ENCODE data around the gene FBXO41.

Gene FBXO41

DNA sequence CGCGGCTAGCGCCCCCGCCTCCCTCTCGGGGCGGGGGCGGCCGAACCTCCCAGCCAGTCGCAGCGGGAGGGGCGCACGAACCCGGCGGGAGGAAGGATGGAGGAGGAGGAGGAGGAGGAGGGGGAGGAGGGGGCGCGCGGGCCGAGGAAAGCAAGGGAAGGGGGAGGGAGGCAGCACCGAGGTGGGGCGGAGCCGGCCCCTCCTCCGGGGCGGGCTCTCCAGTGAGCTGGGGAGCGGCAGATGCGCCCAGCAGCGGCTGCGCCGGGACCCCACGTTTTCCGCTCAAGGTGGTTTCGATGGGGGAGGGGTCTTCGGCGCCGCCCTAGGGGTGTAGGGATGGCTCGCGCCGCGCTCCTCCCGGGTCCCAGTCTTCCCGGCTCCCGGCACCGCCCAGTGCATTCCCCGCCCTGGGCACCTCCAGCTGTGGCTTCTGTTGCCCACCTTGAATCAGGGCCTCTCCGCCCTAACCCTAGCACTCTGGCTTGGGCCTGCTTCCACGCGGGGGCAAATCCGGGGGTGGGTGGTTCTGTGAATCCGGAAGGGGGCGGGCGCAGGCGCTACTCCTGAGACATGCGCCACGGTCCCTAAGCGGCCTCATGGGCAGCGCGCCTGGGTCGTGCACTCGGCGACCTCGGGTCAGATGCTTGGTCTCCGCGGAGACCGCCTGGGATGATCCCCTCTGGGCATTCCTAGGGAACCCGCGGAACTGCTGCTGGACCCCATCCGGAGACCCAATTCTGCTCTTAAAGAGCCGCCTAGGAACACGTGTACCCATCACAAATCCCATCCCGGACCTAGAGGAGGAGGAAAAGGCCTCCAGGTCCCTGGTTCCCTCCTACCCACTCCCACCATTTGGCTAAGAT is at the start of gene FBXO41:
Gene FBXO41, minus strand, starts transcription at position 183 of the 863 bp plus-strand sequence. CDS start 14,848 bp downstream, outside the sequence.
- Mint-ChIP-seq H3K4me1 (ENCODE audit: low read depth) (peaks cover 35% of the 10 kb centered on the region), H3K9me3 (no peaks in the 10 kb centered on the region), H3K27ac (peak within 1 kb of the TSS; percentile 91), H3K27me3 (peaks cover 6% of the 10 kb centered on the region), H3K36me3 (ENCODE audit: low read depth) (peaks cover 9% of the 10 kb centered on the region), H3K4me3 (peak within 1 kb of the TSS; percentile 91)

- H3K36me3 Mint-ChIP-seq (ENCODE audit: low read depth) = no peaks in the 10 kb centered on the region
- peaks cover 7% of the 10 kb centered on the region for H3K9me3 Mint-ChIP-seq
- peaks cover 7% of the 10 kb centered on the region for H3K27me3 Mint-ChIP-seq
- H3K27ac Mint-ChIP-seq = no peak overlapping the region
- peaks cover 4% of the 10 kb centered on the region for H3K4me1 Mint-ChIP-seq (ENCODE audit: low read depth)
- H3K4me3 Mint-ChIP-seq = no peak overlapping the region
Measured at GRCh38 chr2:73334045-73334444, 49.8 kb upstream of the FBXO41 start.

GRCh38 chr2:73333564-73333963 is 49.3 kb upstream of the FBXO41 start:
- H3K4me3 Mint-ChIP-seq = no peak overlapping the region
- peaks cover 9% of the 10 kb centered on the region for H3K27me3 Mint-ChIP-seq
- H3K9me3 Mint-ChIP-seq = peaks cover 7% of the 10 kb centered on the region
- no peaks in the 10 kb centered on the region for H3K36me3 Mint-ChIP-seq (ENCODE audit: low read depth)
- peaks cover 4% of the 10 kb centered on the region for H3K4me1 Mint-ChIP-seq (ENCODE audit: low read depth)
- no peak overlapping the region for H3K27ac Mint-ChIP-seq

- H3K27ac Mint-ChIP-seq = no peak overlapping the region
- H3K4me3 Mint-ChIP-seq = no peak overlapping the region
- no peaks in the 10 kb centered on the region for H3K4me1 Mint-ChIP-seq (ENCODE audit: low read depth)
- H3K27me3 Mint-ChIP-seq = peaks cover 50% of the 10 kb centered on the region
- no peaks in the 10 kb centered on the region for H3K9me3 Mint-ChIP-seq
- H3K36me3 Mint-ChIP-seq (ENCODE audit: low read depth) = no peaks in the 10 kb centered on the region
Measured at GRCh38 chr2:73324126-73324725, 39.9 kb upstream of the FBXO41 start.

DNA sequence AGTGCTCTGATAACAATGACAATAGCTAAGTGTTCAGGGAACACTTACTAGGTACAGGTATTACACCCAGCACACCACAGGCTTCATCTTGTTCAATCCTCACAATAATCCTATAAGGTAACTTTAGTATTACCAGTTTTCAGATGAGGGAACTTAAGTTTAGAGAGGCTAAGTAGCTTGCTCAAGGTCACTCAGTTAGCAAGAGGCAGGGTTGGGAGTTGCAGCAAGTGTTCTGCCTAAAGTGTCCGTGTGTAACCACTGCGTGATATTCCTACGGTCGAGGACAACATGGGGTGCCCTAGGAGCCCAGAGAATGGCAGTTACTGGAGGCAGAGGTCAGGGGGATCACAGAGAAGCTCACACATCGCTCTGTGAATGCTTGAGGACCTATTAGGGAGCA is 39.3 kb upstream of the FBXO41 start:
- peaks cover 48% of the 10 kb centered on the region for H3K27me3 Mint-ChIP-seq
- no peak overlapping the region for H3K27ac Mint-ChIP-seq
- H3K4me1 Mint-ChIP-seq (ENCODE audit: low read depth) = no peaks in the 10 kb centered on the region
- H3K4me3 Mint-ChIP-seq = no peak overlapping the region
- no peaks in the 10 kb centered on the region for H3K9me3 Mint-ChIP-seq
- no peaks in the 10 kb centered on the region for H3K36me3 Mint-ChIP-seq (ENCODE audit: low read depth)

DNA sequence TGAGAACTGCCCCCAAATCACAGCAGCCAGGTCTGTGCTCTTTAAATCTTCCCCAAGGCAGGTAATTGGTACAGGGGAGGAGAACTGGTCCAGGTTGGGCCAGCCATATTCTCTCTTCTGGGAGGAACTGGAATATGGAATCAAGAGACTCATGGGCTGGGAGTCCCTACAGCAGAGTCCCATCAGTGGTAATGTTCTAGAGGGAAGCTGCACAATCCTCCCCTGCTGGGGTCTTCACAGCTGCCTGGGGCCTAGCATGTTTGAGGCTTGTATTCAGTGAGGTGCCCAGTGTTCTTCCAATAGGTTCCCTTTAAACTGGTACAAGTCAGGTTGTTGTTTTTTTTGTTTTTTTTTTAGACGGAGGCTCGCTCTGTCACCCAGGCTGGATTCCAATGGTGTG is 30.2 kb upstream of the FBXO41 start:
- Mint-ChIP-seq H3K27ac (no peak overlapping the region), H3K9me3 (no peaks in the 10 kb centered on the region), H3K4me3 (no peak overlapping the region), H3K27me3 (peaks cover 35% of the 10 kb centered on the region), H3K36me3 (ENCODE audit: low read depth) (no peaks in the 10 kb centered on the region), H3K4me1 (ENCODE audit: low read depth) (no peaks in the 10 kb centered on the region)

DNA sequence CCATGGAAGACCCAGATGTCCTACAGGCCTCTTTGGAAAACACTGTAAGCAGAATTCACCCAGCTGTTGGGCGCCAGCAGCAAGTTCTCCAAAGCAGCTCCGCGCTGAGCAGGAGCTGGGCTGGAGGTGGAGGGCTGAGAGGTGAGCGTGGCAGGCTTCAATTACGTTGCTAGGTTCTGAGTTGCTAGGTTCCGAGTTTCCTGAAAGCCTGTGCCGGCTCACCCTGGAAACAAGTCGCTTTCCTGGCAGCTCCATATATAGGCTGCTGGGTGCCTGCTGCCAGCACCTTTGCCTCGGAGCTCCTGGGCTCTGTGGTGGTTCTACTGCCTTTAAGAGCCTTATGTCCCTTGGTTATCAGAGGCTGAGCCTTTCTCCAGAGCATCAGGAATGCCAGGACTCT is 23.4 kb upstream of the FBXO41 start:
- Mint-ChIP-seq H3K27ac (no peak overlapping the region), H3K4me3 (no peak overlapping the region), H3K4me1 (ENCODE audit: low read depth) (no peaks in the 10 kb centered on the region), H3K9me3 (no peaks in the 10 kb centered on the region), H3K27me3 (peaks cover 25% of the 10 kb centered on the region), H3K36me3 (ENCODE audit: low read depth) (no peaks in the 10 kb centered on the region)

- Mint-ChIP-seq H3K27ac (no peak overlapping the region), H3K27me3 (peaks cover 45% of the 10 kb centered on the region), H3K36me3 (ENCODE audit: low read depth) (no peaks in the 10 kb centered on the region), H3K4me1 (ENCODE audit: low read depth) (no peaks in the 10 kb centered on the region), H3K9me3 (no peaks in the 10 kb centered on the region), H3K4me3 (no peak overlapping the region)
Measured at GRCh38 chr2:73301636-73302035, 17.4 kb upstream of the FBXO41 start.

- Mint-ChIP-seq H3K9me3 (no peaks in the 10 kb centered on the region), H3K4me3 (no peak overlapping the region), H3K36me3 (ENCODE audit: low read depth) (no peaks in the 10 kb centered on the region), H3K27me3 (peaks cover 52% of the 10 kb centered on the region), H3K4me1 (ENCODE audit: low read depth) (no peaks in the 10 kb centered on the region), H3K27ac (no peak overlapping the region)
Measured at GRCh38 chr2:73300926-73301325, 16.6 kb upstream of the FBXO41 start.

- Mint-ChIP-seq H3K9me3 (no peaks in the 10 kb centered on the region), H3K4me3 (no peak overlapping the region), H3K27ac (no peak overlapping the region), H3K27me3 (peaks cover 70% of the 10 kb centered on the region), H3K4me1 (ENCODE audit: low read depth) (peaks cover 1% of the 10 kb centered on the region), H3K36me3 (ENCODE audit: low read depth) (no peaks in the 10 kb centered on the region)
Measured at GRCh38 chr2:73297586-73297985, 13.3 kb upstream of the FBXO41 start.

- peaks cover 70% of the 10 kb centered on the region for H3K27me3 Mint-ChIP-seq
- H3K4me1 Mint-ChIP-seq (ENCODE audit: low read depth) = peaks cover 3% of the 10 kb centered on the region
- H3K27ac Mint-ChIP-seq = no peak overlapping the region
- no peaks in the 10 kb centered on the region for H3K9me3 Mint-ChIP-seq
- no peak overlapping the region for H3K4me3 Mint-ChIP-seq
- no peaks in the 10 kb centered on the region for H3K36me3 Mint-ChIP-seq (ENCODE audit: low read depth)
Measured at GRCh38 chr2:73297151-73297559, 12.9 kb upstream of the FBXO41 start.

DNA sequence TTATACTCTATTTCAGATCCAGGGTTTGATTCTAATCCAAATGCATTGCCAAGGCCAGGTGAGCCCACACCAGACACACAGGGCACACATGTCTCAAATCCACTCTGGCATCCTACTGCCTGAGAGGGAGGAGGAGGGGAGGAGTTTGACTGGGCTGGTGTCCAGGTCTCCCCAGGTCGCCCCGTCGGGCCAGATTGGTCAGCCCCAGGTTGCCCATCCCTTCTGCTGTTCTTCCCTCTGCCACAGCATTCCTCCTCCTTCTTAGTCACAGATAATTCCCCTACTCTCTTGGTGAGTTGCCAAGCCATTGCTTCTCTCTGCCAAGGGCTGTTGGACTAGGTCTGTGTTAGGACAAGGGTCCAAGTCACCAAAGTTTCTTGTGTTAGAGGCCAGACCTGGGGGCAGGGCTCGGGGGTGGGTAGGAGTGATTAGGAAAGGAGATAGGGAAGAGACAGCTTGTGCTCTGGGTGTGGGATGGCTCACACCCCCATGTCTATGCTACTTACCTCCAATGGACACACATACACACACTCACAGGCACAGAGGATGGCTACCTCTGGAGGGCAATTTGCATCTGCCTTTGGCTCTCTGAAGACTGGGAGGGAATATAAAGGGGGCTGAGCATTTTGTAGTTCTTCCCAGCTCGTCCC is 11.6 kb upstream of the FBXO41 start:
- peaks cover 11% of the 10 kb centered on the region for H3K4me1 Mint-ChIP-seq (ENCODE audit: low read depth)
- no peak overlapping the region for H3K4me3 Mint-ChIP-seq
- H3K27me3 Mint-ChIP-seq = peaks cover 70% of the 10 kb centered on the region
- no peaks in the 10 kb centered on the region for H3K36me3 Mint-ChIP-seq (ENCODE audit: low read depth)
- no peaks in the 10 kb centered on the region for H3K9me3 Mint-ChIP-seq
- H3K27ac Mint-ChIP-seq = no peak overlapping the region

GRCh38 chr2:73294239-73294638 is 10.0 kb upstream of the FBXO41 start:
- no peaks in the 10 kb centered on the region for H3K9me3 Mint-ChIP-seq
- peaks cover 11% of the 10 kb centered on the region for H3K4me1 Mint-ChIP-seq (ENCODE audit: low read depth)
- no peaks in the 10 kb centered on the region for H3K36me3 Mint-ChIP-seq (ENCODE audit: low read depth)
- no peak overlapping the region for H3K4me3 Mint-ChIP-seq
- no peak overlapping the region for H3K27ac Mint-ChIP-seq
- H3K27me3 Mint-ChIP-seq = peaks cover 68% of the 10 kb centered on the region

GRCh38 chr2:73293534-73294171 is 9.4 kb upstream of the FBXO41 start, which contains the start of gene EGR4:
EGR4 (minus strand) TSS chr2:73293548; CDS start chr2:73293317, 231 bp downstream.
- Mint-ChIP-seq H3K36me3 (ENCODE audit: low read depth) (no peaks in the 10 kb centered on the region), H3K9me3 (no peaks in the 10 kb centered on the region), H3K27ac (no peak within 1 kb of the TSS), H3K27me3 (peaks cover 71% of the 10 kb centered on the region), H3K4me1 (ENCODE audit: low read depth) (peaks cover 11% of the 10 kb centered on the region), H3K4me3 (peak within 1 kb of the TSS; percentile 73)
